Coronary artery (tissue), 2 donors: ENCODE data around the gene SHF.

Experiments
- DNase-seq: peaks from one replicate; pipeline ENCODE4 v3.0.0-alpha.2; 2017; ENCODE audit warnings: low spot score
- H3K27ac ChIP-seq, 2 donors: fragments of 200-600 bp; sonication (generic); one replicate each; pipeline ENCODE4 v1.5.1; 2016 to 2019
- H3K4me3 ChIP-seq: fragments of 200-600 bp; sonication (generic); 2 replicates; pipeline ENCODE4 v1.5.1; 2016; ENCODE audit warnings: mild to moderate bottlenecking, moderate library complexity
- CTCF ChIP-seq: fragments of 200-600 bp; sonication (generic); IDR thresholded peaks from one replicate; pipeline ENCODE4 v1.5.1; 2019; ENCODE audit warnings: antibody characterized with exemption

The SHF gene

DNA sequence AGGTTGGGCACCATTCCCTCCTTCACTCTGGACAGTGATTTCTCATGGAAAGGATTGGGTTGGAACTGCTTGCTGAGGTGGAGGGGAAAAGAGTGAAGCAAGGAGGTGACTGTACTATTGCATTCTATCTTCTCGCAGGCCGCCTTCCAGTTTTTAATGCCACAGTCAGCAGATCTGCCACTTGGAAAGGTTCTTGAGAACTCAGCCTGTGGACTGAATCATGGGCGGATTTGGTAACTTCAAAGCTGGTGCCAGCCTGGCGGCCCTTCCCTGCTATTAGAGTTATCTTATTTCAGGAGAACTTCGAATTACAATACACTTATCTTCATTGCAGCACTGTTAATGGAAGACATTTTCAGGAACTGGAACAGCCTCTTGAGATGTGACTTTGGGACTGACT, 41.2 kb upstream of the SHF start:
- TF ChIP-seq CTCF: no peak
- DNase-seq: no peak
- no peak overlapping the region for H3K27ac ChIP-seq
- no peak overlapping the region for H3K4me3 ChIP-seq

GRCh38 chr15:45225506-45226273, 37.9 kb upstream of the SHF start:
- Histone ChIP-seq H3K4me3 (no peak overlapping the region), H3K27ac (no peak overlapping the region)
- DNase-seq: no peak
- TF ChIP-seq CTCF: no peak

GRCh38 chr15:45224621-45225217, 37.0 kb upstream of the SHF start:
- no peak overlapping the region for H3K4me3 ChIP-seq
- no peak overlapping the region for H3K27ac ChIP-seq
- no peak for DNase-seq
- no peak for TF ChIP-seq CTCF

DNA sequence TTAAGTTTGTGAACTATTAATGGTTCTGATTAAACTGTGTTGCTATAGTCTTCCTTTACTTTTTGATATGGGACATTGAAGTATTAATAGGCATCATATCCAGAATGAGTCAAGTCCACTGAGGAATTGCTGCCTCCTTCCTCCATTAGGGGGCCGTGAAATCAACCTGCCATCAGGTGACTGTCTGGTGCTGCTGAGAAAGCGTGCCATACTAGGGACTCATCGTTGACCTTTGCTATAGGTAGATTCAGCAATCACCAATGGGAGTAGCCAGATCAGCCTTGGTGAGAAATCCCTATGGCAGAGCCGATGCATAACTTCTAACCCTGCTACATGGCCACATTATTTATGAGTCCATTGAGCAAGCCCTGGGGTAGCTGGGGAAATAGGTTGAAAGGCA, 34.2 kb upstream of the SHF start:
- TF ChIP-seq CTCF: no peak
- no peak for DNase-seq

GRCh38 chr15:45221053-45221599, 33.4 kb upstream of the SHF start:
- no peak for TF ChIP-seq CTCF
- no peak for DNase-seq
- H3K4me3 ChIP-seq: no peak overlapping the region
- H3K27ac ChIP-seq: no peak overlapping the region

More for the DNA sequence above, 34.2 kb upstream of the SHF start:
- H3K27ac ChIP-seq: no peak overlapping the region
- H3K4me3 ChIP-seq: no peak overlapping the region

DNA sequence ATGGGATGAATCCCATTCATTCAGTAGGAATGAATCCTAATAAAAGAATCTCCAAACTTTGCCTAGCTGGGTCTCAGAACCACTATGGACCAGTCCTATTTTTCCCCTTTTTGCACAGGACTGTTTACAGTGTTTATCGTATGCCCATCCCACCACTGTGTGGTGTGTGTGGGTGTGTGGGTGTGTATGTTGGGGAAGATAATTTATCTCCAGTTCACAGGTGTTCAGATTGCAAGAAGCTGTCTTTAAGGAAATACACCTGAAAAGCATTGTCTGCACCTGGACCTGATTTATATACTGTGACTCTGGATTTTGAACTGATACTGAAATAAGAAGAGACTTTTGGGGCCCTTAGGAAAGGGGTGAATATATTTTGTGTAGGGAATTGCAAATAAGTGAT, 24.7 kb upstream of the SHF start:
- no peak for DNase-seq

More for the DNA sequence above, 24.7 kb upstream of the SHF start:
- no peak overlapping the region for H3K4me3 ChIP-seq
- no peak for TF ChIP-seq CTCF
- no peak overlapping the region for H3K27ac ChIP-seq
